PC-9 (cell line): ENCODE results near the gene PRR23C. TPM values are rescaled to one million over a fixed set of nuclear protein-coding genes. Genes with fewer than 3 reads are reported as not detected.

Experiments
- BruUV-seq: library from RNA; stranded (reverse); fragments of 400-500 nt; replicated peaks from 2 replicates; lab custom pipeline; 2021; lab: Mats Ljungman, UMichigan
- CTCF ChIA-PET: fragments of 300-600 bp; sonication (Branson Sonifier 250); formaldehyde crosslinking; loops from one replicate; lab custom pipeline; 2022; ENCODE audit warnings: antibody characterized with exemption; lab: Charles Lee
- POLR2A ChIA-PET: fragments of 300-600 bp; sonication (Branson Sonifier 250); formaldehyde crosslinking; loops from one replicate; lab custom pipeline; 2022; ENCODE audit warnings: antibody characterized with exemption; ENCODE audit not compliant: unreplicated experiment; lab: Charles Lee
- DNase-seq, 2 experiments: peaks; one replicate each; pipeline versions ENCODE4 v3.0.0 to v3.0.0-alpha.2; 2015 to 2022; ENCODE audit warnings: mixed read lengths in 1 of 2
- H2AFZ ChIP-seq: fragments of 200-600 bp; sonication (generic); 2 replicates; pipeline ENCODE4 v1.8.1; 2017; ENCODE audit warnings: antibody characterized with exemption
- H3F3A ChIP-seq: fragments of 200-600 bp; sonication (generic); 2 replicates; pipeline ENCODE4 v1.8.1; 2017; ENCODE audit warnings: antibody characterized with exemption, mild to moderate bottlenecking, low read depth; ENCODE audit not compliant: insufficient read depth
- H3K27ac ChIP-seq: fragments of 200-600 bp; sonication (generic); 2 replicates; pipeline ENCODE4 v1.6.1; 2016; ENCODE audit warnings: mixed run types
- H3K27me3 ChIP-seq: fragments of 200-600 bp; sonication (generic); 2 replicates; pipeline ENCODE4 v1.6.1; 2016; ENCODE audit warnings: low read depth, mixed run types; ENCODE audit not compliant: insufficient read depth
- H3K36me3 ChIP-seq: fragments of 200-600 bp; sonication (generic); 2 replicates; pipeline ENCODE4 v1.6.1; 2016; ENCODE audit warnings: low read depth, mixed run types
- H3K4me1 ChIP-seq: fragments of 200-600 bp; sonication (generic); replicated peaks from 2 replicates; pipeline ENCODE4 v1.6.1; 2016; ENCODE audit warnings: mixed run types; ENCODE audit not compliant: insufficient read depth
- H3K4me2 ChIP-seq: fragments of 200-600 bp; sonication (generic); 2 replicates; pipeline ENCODE4 v1.6.1; 2017; ENCODE audit warnings: mixed run types
- H3K4me3 ChIP-seq: fragments of 200-600 bp; sonication (generic); 2 replicates; pipeline ENCODE4 v1.6.1; 2016; ENCODE audit warnings: mixed run types
- H3K79me2 ChIP-seq: fragments of 200-600 bp; sonication (generic); 2 replicates; pipeline ENCODE4 v1.6.1; 2017; ENCODE audit warnings: low read depth, mixed run types
- H3K9me2 ChIP-seq: fragments of 200-600 bp; sonication (generic); 2 replicates; pipeline ENCODE4 v1.8.1; 2017; ENCODE audit warnings: mild to moderate bottlenecking; ENCODE audit not compliant: insufficient read depth
- H3K9me3 ChIP-seq: fragments of 200-600 bp; sonication (generic); 2 replicates; pipeline ENCODE4 v1.8.1; 2016; ENCODE audit warnings: low read depth; ENCODE audit not compliant: insufficient read depth
- H4K20me1 ChIP-seq: fragments of 200-600 bp; sonication (generic); 2 replicates; pipeline ENCODE4 v1.8.1; 2017; ENCODE audit not compliant: insufficient read depth
- CTCF ChIP-seq: fragments of 200-600 bp; sonication (generic); conservative IDR thresholded peaks from 2 replicates; pipeline ENCODE4 v1.6.1; 2017; ENCODE audit warnings: mixed run types, antibody characterized with exemption, mild to moderate bottlenecking, moderate library complexity
- EZH2 ChIP-seq: fragments of 200-600 bp; sonication (generic); IDR thresholded peaks from 2 replicates; pipeline ENCODE4 v1.8.0; 2017; ENCODE audit warnings: antibody characterized with exemption, low read depth
- intact Hi-C: fragments of 100-400 bp; cut with micrococcal nuclease; formaldehyde crosslinking; loops from one replicate; pipeline ENCODE4 v1.10.0; 2022; ENCODE audit not compliant: unreplicated experiment
- total RNA-seq: library from RNA; stranded (reverse); gene quantifications from 2 replicates; pipeline ENCODE4 v1.2.3, GENCODE V29; 2021

The PRR23C gene
- total RNA-seq, 1 experiment from 2014 or later, result not detected

DNA sequence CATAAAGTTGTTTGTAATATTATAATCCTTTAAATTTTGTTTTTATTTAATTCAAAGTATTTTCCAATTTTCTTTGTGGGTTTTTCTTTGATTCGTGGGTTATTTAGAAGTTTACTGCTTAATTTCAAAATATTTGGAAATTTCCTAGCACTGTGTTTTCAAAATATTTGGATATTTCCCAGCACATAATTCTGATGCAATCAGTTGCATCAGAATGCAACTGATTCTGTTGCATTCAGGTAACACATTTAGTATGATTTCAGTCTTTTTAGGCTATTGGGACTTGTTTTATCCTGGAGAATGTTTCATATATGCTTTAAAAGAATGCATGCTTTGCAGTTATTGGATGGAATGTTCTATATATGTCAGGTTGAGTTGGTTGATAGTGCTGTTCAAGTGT is 18.2 kb upstream of the PRR23C start:
- no peaks in the 10 kb centered on the region for H3K9me2 ChIP-seq
- DNase-seq, result no peak
- no peaks in the 10 kb centered on the region for H3F3A ChIP-seq
- intact Hi-C loops, result no loop called here
- no peak overlapping the region for H3K27ac ChIP-seq
- H3K4me1 ChIP-seq, result no peaks in the 10 kb centered on the region
- TF ChIP-seq CTCF, result no peak
- TF ChIP-seq EZH2, result no peak
- no peak overlapping the region for H2AFZ ChIP-seq
- POLR2A ChIA-PET, result no interaction called here
- H3K9me3 ChIP-seq, result no peaks in the 10 kb centered on the region
- CTCF ChIA-PET, result no interaction called here
- no TSS peak for BruUV-seq
- no peak overlapping the region for H3K4me3 ChIP-seq
- H3K79me2 ChIP-seq, result no peaks in the 10 kb centered on the region
- no peak overlapping the region for H3K4me2 ChIP-seq
- H4K20me1 ChIP-seq, result no peaks in the 10 kb centered on the region
- H3K36me3 ChIP-seq, result no peaks in the 10 kb centered on the region
- no peaks in the 10 kb centered on the region for H3K27me3 ChIP-seq

DNA sequence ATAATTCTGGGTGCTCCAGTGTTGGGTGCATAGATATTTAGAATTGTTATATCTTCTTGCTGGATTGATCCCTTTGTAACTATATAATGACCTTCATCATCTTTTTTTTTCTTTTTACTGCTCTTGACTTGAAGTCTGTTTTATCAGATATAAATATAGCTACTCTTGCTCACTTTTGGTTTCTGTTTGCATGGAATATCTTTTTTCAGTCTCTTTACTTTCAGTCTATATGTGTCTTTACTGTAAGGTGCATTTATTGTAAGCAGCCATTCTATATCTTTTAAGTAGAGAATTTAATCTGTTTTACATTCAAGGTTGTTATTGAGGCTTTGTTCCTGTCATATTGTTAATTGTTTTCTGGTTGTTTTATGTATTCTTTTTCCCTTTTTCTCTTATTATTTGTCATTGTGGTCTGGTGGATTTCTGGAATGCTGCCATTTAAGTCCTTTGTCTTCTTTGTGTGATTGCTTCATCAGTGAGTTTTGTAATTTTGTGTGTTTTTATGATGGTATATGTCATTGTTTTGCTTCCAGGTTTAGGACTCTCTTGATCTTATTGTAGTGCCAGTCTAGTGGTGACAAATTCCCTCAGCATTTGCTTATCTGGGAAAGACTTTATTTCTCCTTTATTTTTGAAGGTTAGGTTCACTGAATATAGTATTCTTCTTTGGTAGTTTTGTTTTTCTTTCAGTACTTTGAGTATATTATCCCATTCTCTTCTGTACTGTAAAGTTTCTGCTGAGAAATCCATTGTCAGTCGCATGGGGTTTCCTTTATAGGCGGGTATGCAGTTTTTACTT is 8.3 kb upstream of the PRR23C start:
- ChIA-PET POLR2A (no interaction called here), CTCF (no interaction called here)
- TF ChIP-seq EZH2 (no peak), CTCF (no peak)

GRCh38 chr3:139043554-139044365 is 932 bp downstream of the PRR23C start:
- H3K27me3 ChIP-seq, result peaks cover 3% of the 10 kb centered on the region; the same call in 1 of the 2 replicates
- no peak overlapping the region for H3K27ac ChIP-seq
- no peaks in the 10 kb centered on the region for H3K9me2 ChIP-seq
- CTCF ChIA-PET, result no interaction called here
- TF ChIP-seq CTCF (no peak), EZH2 (no peak)
- no peak for DNase-seq
- H3K79me2 ChIP-seq, result no peaks in the 10 kb centered on the region
- POLR2A ChIA-PET, result no interaction called here
- no peaks in the 10 kb centered on the region for H3K36me3 ChIP-seq
- H3K9me3 ChIP-seq, result no peaks in the 10 kb centered on the region
- no peaks in the 10 kb centered on the region for H4K20me1 ChIP-seq
- no peak overlapping the region for H3K4me2 ChIP-seq
- intact Hi-C loops, result no loop called here
- H3F3A ChIP-seq, result no peaks in the 10 kb centered on the region
- H2AFZ ChIP-seq, result no peak overlapping the region
- H3K4me3 ChIP-seq, result no peak overlapping the region
- BruUV-seq, result no TSS peak
- H3K4me1 ChIP-seq, result no peaks in the 10 kb centered on the region

More for the DNA sequence above, 8.3 kb upstream of the PRR23C start:
- BruUV-seq, result no TSS peak
- Histone ChIP-seq H3K4me3 (no peak overlapping the region), H4K20me1 (no peaks in the 10 kb centered on the region), H3K79me2 (no peaks in the 10 kb centered on the region), H3K9me3 (no peaks in the 10 kb centered on the region; the same call in 1 of the 2 replicates), H3K27me3 (no peaks in the 10 kb centered on the region), H3K27ac (no peak overlapping the region), H3K4me1 (no peaks in the 10 kb centered on the region), H2AFZ (no peak overlapping the region), H3F3A (no peaks in the 10 kb centered on the region), H3K36me3 (no peaks in the 10 kb centered on the region), H3K9me2 (no peaks in the 10 kb centered on the region), H3K4me2 (no peak overlapping the region)
- DNase-seq, result no peak
- intact Hi-C loops, result no loop called here
